HG03521 (cell line): ENCODE data around the gene ZDHHC14.
A peak's percentile ranks its signal among the peaks of the same experiment; 100 is the strongest.

Source experiments
- ATAC-seq: cut with Tn5 transposase; IDR thresholded peaks from one replicate; pipeline ENCODE4 v1.9.1; 2021; ENCODE audit warnings: mild to moderate bottlenecking, moderate library complexity; ENCODE audit not compliant: unreplicated experiment

ZDHHC14 gene

GRCh38 chr6:157530126-157530525 is 149.1 kb downstream of the ZDHHC14 start:
- no peak for ATAC-seq

- no peak for ATAC-seq
Observed at GRCh38 chr6:157530724-157531168, 149.8 kb downstream of the ZDHHC14 start.

- ATAC-seq, result no peak
Observed at GRCh38 chr6:157531169-157531985, 150.4 kb downstream of the ZDHHC14 start.

- ATAC-seq, result no peak
Observed at GRCh38 chr6:157531986-157532365, 151.0 kb downstream of the ZDHHC14 start.

- ATAC-seq, result no peak
Observed at GRCh38 chr6:157533048-157533871, 152.3 kb downstream of the ZDHHC14 start.

GRCh38 chr6:157534134-157534871 is 153.3 kb downstream of the ZDHHC14 start:
- no peak for ATAC-seq

- no peak for ATAC-seq
Observed at GRCh38 chr6:157534977-157535339, 154.0 kb downstream of the ZDHHC14 start.

GRCh38 chr6:157535340-157536222 is 154.6 kb downstream of the ZDHHC14 start:
- peak; percentile 53 for ATAC-seq

GRCh38 chr6:157536223-157536545 is 155.2 kb downstream of the ZDHHC14 start:
- no peak for ATAC-seq

- ATAC-seq, result no peak
Observed at GRCh38 chr6:157537556-157537955, 156.6 kb downstream of the ZDHHC14 start.

- no peak for ATAC-seq
Observed at GRCh38 chr6:157538168-157538567, 157.2 kb downstream of the ZDHHC14 start.

- no peak for ATAC-seq
Observed at GRCh38 chr6:157538698-157539097, 157.7 kb downstream of the ZDHHC14 start.

GRCh38 chr6:157539421-157539822 is 158.4 kb downstream of the ZDHHC14 start:
- no peak for ATAC-seq

GRCh38 chr6:157539900-157540752 is 159.1 kb downstream of the ZDHHC14 start:
- ATAC-seq, result no peak

- ATAC-seq, result no peak
Observed at GRCh38 chr6:157541618-157542413, 160.8 kb downstream of the ZDHHC14 start.

- ATAC-seq, result no peak
Observed at GRCh38 chr6:157542414-157543160, 161.6 kb downstream of the ZDHHC14 start.

- no peak for ATAC-seq
Observed at GRCh38 chr6:157546321-157546720, 165.3 kb downstream of the ZDHHC14 start.

- no peak for ATAC-seq
Observed at GRCh38 chr6:157547112-157547511, 166.1 kb downstream of the ZDHHC14 start.
